HG03025 (cell line): ENCODE measurements around the gene NUCB1.
"Not testable (repeated sequence)": the region's sequence is repeated elsewhere in the genome, so short reads cannot be mapped to it uniquely, and the experiment has no call there.

ENCODE experiments used
- ATAC-seq: cut with Tn5 transposase; IDR thresholded peaks from one replicate; pipeline ENCODE4 v1.9.1; 2021; ENCODE audit warnings: mild to moderate bottlenecking, moderate library complexity; ENCODE audit not compliant: unreplicated experiment, low FRiP score

The NUCB1 gene

DNA sequence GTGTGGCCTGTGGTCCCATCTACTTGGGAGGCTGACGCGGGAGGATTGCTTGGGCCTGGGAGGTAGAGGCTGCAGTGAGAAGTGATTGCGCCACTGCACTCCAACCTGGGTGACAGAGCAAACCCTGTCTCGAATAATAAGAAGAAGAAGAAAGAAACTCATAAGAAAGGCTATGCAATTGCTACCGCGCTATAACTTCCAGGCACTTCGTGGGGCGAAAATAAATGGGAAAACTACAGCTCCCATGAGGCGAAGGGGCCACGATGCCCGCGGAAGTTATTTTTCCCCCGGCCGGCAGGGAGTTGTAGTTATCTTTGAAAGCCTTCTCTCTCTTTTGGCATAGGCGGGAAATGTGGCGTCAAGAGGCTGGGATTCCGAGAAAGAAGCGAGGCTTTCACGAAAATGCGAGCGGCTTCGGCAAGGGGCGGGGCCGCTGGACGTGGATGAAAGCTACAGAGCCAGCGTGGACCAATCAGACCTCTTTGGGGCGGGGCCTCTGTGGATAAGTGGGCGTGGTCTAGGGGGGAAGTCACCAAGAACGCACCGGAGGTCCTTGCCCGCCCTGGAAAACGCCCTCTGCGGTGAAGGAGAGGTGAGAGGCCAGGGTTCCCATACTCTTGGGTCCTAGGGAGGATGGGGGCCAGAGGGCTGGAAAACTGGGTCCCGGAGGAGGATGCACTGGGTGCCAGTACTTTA, at the start of gene NUCB1:
Gene NUCB1 (plus strand): TSS at position 532 of the 696 bp plus-strand sequence. CDS start 485 bp downstream, outside the sequence.
- peak; percentile 90 for ATAC-seq

DNA sequence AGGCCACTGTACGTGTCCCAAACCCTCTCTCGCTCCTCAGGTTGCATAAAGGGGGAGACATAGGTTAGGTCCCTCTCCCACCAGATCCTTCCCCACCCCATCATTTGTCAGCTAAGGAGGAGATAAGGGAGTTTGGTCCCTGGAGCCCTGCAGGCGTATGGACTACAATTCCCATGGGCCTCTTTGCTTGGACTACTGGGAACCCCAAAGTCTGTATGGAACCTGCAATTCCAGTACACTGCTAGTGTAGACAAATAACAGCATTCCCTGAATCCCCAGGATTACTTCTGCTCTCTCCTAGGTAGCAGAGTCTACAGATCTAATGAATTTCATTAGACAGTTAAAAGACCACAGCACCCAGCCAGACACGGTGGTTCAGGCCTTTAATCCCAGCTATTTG, 47.8 kb upstream of the NUCB1 start:
- no peak for ATAC-seq

DNA sequence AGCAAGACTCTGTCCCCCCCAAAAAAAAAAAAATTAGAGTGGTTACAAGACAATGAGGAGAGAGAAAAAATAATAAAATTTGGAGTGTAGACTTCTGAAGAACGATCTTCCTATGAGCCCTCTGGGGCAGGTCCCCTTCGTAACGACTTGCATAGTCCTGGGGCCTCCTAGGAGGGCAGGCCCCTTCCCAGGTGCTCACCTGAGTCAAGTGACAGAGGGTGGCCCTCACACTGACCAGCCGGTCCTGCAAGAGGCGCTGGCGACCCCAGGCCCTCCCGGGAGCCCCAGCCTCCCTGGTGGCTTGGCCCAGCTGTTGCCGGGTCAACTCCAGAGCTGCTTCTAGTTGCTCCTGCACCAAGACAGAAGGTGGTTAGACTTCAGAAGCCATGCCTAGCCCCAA, 46.6 kb upstream of the NUCB1 start:
- no peak for ATAC-seq

DNA sequence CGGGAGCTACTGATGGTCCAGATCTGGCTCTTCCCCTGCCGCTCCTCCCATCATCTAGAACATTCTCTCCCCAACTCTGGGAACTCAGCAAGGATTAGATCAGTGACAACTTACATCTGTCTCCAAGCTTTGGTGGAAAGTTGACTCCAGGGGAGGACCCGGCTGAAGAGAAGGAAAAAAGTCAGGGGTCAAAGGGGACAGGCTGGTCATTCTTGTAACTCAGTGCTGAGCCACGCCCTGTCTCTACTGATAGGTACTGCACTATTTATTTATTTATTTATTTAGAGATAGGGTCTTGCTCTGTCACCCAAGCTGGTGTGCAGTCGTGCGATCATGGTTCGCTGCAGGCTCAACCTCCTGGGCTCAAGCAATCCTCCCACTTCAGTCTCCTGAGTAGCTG, 46.0 kb upstream of the NUCB1 start:
- no peak for ATAC-seq

DNA sequence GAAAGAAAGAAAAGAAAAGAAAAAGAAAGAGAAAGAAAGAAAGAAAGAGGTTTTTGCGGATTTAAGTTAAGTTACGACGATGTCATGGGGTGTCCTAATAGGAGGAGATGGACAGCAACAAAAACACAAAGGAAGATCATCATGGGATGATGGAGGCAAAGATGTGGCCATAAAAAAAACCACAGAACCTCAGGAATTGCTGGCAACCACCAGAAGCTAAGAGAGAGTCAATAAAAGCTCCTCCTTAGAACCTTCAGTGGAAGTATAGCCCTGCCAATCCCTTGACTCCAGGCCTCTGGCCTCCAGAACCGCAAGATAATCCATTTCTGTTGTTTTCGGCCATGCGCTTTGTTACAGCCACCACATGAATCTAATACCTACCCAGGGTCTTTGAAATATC, 43.2 kb upstream of the NUCB1 start:
- ATAC-seq, result no peak

DNA sequence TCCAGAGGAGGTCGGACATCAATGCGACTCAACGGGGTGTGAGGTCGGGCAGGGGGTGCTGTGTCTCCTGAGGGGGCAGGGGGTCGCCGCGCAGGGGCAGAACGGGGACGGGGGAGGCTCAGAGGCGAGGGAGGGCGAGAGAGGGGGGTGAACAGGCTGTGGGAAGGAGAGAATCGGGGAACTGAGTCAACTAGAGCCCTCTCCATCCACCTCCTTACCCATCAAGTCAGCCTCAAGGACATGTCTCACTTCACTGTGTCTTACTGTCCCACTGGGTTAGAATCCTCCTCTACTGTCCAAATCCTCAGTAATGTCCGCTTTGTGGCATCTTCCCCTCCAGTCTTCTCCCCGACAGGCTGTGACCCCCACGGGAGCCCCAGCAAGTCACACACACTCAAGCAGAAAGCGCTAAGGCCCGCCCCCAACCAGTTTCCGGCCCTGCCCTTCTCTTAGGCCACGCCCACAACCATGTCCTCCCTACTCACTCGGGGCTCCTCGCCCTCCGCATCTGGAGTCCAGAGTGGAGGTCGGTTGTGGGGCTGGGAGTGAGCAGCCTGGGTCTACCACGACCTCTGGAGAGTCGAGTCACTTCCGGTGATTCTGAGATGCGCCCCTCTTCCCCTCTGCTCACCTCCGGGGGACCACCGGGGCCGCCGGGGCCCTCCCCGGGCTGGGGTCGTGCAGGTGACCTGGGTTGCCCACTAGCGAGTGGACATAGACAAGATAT, 41.0 kb upstream of the NUCB1 start:
- no peak for ATAC-seq

DNA sequence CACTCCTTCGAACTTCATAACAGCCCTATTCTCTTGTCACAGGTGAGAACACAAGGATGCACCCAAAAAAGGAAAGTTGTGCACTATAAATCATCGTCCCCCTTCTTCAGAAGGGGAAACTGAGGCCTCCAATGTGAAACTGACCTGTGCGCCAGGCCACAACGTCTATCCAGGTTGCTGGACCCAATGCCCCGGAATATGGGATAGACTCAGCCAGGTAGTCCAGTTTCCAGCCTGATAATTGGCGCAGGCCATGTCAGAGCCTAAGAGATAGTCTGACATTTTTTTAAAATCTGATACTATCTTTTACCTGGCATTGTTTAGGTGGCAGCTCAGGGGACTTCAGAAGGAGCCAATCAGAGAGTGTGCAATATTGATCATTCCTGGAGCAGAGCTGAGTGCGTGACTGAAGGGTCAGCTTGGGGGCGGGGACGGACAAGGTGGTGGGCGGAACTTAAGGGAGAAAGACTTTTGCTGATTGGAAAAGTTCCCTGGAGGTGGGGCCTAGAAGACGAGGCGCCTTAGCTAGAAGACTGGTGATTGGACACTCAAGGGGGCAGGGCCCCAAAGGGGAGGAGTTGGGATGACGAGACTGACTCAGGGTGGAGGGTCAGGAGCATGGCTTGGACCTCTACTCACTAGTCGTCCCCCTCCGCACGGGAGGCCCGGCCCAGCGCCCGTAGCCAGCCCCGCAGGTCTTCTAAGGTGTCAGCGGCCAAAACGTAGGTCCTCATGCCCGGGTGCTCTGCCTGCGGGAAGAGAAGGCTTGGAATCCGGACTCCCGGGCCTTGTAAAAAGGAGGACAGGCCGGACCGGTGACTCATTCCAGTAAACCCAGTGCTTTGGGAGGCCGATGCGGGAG, 40.2 kb upstream of the NUCB1 start:
- ATAC-seq, result no peak

DNA sequence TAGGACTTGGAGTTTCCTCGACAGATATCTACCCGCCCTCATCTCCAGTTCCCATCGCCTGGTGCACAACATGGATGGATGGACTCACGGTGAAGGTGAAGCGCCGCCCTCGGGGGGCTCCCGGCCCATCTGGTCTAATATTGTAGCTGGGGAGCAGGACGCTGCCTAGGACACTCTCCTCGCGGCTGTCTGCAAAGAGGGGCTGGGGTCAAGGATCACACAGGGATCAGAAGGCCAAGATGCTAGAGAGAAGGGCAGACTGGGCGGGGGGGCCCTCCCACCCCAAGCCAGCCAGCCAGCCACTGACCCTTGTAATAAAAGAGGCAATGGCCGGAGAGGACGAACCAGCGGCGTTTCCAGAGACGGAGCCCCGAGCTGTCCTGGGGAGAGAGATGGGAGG, 38.8 kb upstream of the NUCB1 start:
- no peak for ATAC-seq

DNA sequence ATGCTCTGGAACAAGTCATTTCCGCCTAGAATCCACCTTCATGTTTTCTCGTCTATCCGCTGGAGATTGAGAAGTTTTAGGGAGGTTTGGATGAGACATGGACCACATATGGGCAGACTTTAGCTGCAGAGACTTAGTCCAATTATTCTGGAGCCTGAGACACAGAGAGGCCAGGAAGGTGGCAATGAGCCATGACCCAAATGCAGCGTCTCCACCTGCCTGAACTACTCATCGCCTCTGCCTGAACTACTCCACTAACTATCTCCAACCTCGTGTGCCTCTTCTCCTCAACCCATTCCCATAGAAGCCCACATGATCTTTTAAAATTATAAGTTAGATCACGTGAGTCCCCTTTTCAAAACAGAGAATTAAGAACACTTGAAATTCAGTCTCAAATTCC, 37.3 kb upstream of the NUCB1 start:
- no peak for ATAC-seq

DNA sequence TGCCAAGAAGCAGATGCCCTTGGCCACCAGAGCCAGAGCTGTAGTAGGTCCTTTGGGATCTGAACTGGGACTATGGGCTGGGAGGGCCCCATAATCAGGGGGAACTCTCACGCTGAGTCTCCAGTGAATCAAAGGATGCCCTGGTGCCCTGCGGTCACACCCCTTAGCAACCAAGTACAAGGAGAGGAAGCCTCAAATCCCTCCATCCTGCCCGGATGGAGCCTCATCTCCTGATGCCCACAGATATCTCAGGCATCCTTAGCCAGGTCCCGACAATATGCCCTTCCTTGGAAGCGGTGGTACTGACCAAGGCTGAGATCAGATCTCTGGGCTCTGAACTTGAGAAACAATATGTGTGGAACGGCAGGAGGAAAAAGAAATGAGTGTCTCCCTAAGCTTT, 33.4 kb upstream of the NUCB1 start:
- no peak for ATAC-seq

DNA sequence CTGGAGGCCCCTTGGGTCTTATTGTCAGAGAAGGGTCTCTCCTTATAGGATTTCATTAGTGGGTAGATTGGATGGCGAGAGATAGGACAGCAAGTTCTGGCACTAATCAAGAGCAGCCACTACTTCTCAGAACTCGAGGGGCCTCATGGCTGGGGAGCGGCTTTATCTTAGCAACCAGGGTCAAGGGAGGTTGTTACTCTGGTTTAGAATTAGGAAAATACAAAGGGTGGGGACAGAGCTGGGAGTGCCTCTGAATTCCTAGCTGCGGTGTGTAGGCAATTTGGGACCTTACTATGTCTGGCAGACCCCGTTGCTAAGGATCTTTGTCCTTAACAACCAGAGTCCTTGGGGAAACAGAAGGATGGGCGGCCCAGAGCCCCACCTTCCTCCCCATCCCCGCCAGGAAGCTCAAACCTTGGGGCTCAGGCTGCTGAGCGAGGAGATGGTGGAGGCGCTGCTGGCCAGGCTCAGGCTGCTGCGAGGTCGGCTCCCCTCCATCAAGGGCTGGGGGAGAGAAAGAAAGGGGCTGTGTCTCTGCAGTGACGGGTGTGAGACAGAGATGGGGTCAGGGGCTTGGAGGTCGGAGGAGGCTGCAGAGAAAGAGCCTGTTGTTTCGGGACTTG, 32.9 kb upstream of the NUCB1 start:
- no peak for ATAC-seq

DNA sequence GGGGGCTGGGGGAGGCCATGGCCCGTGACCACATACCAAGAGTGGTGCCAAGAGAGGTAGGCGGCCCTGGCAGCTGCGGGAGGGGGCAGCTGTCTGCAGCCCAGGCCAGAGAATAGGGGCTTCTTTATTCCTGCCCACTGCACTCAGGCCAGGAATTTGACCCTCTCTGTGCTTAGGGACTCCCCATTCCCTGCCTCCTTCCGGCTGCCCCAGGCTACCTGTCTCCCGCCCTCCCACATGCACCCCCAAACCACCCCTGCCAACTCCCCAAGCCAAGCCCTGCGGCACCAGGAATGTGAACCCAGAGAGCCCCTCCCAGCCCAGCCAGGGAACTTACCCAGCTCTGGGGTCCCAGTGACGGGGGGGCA, 32.4 kb upstream of the NUCB1 start:
- no peak for ATAC-seq

DNA sequence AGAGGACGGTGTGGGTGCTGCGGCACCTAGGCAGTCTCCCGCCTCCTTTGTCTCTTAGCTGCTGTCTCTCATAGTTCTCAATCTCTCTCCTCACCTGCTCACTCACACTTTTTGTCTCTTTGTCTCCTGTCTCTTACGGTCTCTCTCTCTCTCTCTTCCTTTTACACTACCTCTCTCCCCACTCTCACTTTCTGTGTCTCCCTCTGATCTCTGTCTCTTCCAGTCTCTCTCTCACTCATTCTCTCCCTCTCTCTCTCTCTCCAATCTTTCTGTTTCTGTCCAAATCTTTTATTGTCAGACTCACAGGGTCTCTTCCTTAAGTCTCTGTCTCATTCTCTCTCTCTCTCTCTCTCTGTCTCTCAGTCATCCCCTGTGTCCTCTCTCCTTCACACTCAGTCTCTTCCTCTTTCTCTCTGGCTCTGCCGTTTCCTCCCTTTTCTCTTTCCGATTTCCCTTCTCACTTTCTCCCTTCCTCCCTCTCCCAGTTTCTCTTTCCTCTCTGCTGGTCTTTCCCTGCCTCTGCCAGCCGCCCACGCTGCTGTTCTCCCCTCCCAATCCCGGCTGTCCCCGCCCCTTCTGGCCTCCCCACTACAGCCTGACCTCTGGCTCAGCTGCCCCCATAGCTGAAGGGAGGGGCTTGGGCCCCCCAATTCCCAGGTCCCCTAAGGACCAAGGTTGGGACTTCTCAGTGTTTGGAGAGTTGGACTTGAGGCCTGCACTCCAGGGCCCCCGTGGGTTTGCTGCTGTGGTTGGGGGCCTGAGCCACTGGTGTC, 31.8 kb upstream of the NUCB1 start, which contains the start of gene PLEKHA4:
Gene PLEKHA4 (minus strand): TSS at position 504 of the 773 bp plus-strand sequence. CDS start 997 bp downstream, outside the sequence.
- ATAC-seq, result no peak

DNA sequence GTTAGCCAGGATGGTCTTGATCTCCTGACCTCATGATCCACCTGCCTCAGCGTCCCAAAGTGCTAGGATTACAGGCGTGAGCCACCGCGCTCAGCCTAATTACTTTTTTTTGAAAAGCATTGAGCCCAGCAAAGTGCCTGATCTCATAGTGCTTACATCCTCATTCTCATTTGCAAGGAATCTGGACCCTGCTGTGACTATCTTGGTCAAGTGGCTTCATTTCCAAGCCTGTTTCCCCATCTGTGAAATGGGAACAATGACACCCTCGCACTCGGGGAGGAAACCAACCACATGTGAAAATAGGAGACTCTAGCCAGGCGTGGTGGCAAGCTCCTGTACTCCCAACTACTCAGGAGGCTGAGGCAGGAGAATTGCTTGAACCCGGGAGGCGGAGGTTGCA, 30.1 kb upstream of the NUCB1 start:
- no peak for ATAC-seq

DNA sequence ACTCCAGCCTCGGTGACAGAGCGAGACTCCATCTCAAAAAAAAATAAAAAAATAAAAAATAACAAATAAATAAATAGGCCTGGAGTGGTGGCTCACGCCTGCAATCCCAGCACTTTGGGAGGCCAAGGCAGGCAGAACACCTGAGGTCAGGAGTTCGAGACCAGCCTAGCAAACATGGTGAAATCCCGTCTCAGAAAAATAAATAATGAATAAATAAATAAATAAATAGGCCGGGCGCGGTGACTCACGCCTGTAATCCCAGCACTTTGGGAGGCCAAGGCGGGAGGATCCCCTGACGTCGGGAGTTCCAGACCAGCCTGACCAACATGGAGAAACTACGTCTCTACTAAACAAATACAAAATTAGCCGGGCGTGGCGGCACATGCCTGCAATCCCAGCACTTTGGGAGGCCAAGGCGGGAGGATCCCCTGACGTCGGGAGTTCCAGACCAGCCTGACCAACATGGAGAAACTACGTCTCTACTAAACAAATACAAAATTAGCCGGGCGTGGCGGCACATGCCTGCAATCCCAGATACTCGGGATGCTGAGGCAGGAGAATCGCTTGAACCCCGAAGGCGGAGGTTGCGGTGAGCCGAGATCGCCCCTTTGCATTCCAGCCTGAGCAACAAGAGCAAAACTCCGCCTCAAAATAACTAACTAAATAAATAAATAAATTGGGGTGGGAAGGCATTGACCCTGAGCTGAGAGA, 28.5 kb upstream of the NUCB1 start:
- not testable (repeated sequence) for ATAC-seq

DNA sequence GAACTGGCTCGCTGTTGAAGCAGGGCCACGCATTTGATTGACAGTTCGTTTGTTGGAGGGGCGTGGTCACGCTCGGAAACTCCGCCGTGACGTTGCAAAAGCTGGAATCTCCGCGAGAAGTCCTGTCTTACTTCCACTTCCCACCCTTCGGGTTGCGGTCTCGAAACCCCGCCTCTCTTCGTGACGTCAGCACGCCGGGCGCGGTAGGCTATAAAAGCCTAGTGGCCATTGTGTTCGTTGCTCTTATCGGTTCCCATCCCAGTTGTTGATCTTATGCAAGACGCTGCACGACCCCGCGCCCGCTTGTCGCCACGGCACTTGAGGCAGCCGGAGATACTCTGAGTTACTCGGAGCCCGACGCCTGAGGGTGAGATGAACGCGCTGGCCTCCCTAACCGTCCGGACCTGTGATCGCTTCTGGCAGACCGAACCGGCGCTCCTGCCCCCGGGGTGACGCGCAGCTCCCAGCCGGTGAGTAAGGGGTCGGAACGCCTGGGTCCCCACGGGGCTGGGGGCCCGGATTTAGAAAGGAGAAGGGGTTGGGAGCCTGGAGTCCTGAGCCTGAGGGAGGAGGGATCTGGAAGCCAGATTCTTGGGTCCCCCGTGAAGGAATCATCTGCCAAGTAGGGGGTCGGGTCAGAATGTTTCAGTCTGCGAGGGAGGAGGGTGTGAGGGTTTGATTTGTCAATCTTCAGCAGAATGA, 27.8 kb upstream of the NUCB1 start, which contains the start of gene PPP1R15A:
Gene PPP1R15A (plus strand): TSS at position 240 of the 702 bp plus-strand sequence. CDS start 813 bp downstream, outside the sequence.
- ATAC-seq, result peak; percentile 45

DNA sequence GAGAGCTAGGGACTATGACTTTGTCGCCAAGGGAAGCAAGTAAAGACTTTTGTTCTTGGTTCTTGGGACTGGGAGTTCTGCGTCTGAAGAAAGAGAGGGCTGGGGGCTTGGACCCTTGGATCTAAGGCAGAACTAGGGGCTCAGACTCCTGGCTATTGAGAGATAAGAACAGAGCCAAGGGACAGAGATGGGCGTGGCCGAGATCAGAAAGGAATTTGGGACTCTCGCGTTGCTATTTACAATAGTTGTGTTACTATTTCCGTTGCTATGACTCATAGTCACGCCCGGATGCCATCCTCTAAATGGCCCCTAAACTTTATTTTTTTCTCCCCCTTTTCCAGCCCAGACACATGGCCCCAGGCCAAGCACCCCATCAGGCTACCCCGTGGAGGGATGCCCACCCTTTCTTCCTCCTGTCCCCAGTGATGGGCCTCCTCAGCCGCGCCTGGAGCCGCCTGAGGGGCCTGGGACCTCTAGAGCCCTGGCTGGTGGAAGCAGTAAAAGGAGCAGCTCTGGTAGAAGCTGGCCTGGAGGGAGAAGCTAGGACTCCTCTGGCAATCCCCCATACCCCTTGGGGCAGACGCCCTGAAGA, 27.1 kb upstream of the NUCB1 start:
- ATAC-seq, result no peak
